Measurements from ENCODE around the gene SMARCD1.
"Not testable (repeated sequence)": the region's sequence is repeated elsewhere in the genome, so short reads cannot be mapped to it uniquely, and the experiment has no call there.

SMARCD1 gene

GRCh38 chr12:50079771-50080170, 5.4 kb upstream of the SMARCD1 start:
- H3K36me3 ChIP-seq (ENCODE audit: insufficient read depth, low read length), result no peaks in the 10 kb centered on the region
- no peaks in the 10 kb centered on the region for H3F3A ChIP-seq (ENCODE audit: insufficient read depth, low read length)
- no peak overlapping the region for H3K4me2 ChIP-seq (ENCODE audit: low read length)
- H3K27me3 ChIP-seq (ENCODE audit: insufficient read depth, low read length), result 0 out of 2 replicates have a peak, but pooled peaks cover 7% of the 10 kb centered on the region
- H2AFZ ChIP-seq (ENCODE audit: low read length), result no peak overlapping the region
- H3K4me1 ChIP-seq (ENCODE audit: insufficient read depth, low read length, severe bottlenecking), result peaks cover 5% of the 10 kb centered on the region
- no peaks in the 10 kb centered on the region for H3K79me2 ChIP-seq (ENCODE audit: insufficient read depth, low read length)
- H3K9me3 ChIP-seq (ENCODE audit: low read length), result no peaks in the 10 kb centered on the region
- no peak overlapping the region for H3K9ac ChIP-seq (ENCODE audit: low read length)
- no peaks in the 10 kb centered on the region for H4K20me1 ChIP-seq (ENCODE audit: insufficient read depth, low read length)
- H3K27ac ChIP-seq (ENCODE audit: low read depth, low read length, poor library complexity, severe bottlenecking), result no peak overlapping the region
- H3K4me3 ChIP-seq (ENCODE audit: low read depth, low read length, poor library complexity, severe bottlenecking), result no peak overlapping the region
- no peak for TF ChIP-seq EZH2 (IDR thresholded peaks at IDR 0.05; ENCODE audit: borderline replicate concordance, low read length)
- no peaks in the 10 kb centered on the region for H3K9me2 ChIP-seq (ENCODE audit: low read depth, low read length)

DNA sequence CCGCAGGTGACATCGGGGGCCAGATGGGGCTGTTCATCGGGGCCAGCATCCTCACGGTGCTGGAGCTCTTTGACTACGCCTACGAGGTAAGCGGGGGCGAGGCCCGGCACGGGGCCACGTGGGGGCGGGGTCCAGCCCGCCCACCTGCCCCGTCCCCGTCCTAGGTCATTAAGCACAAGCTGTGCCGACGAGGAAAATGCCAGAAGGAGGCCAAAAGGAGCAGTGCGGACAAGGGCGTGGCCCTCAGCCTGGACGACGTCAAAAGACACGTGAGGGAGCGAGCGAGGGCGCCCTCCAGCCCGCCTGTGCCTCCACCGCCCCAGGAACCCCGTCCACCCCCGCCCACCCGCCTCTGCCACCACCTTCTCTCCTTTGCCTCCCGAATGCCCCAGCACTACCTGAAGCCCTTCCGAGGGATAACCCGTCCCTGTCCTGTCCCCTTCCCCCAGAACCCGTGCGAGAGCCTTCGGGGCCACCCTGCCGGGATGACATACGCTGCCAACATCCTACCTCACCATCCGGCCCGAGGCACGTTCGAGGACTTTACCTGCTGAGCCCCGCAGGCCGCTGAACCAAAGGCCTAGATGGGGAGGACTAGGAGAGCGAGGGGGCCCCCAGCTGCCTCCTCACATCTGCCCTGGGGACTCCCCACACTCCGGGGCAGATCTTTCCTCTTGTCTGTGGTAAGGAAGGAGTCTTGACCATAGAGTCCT, 3.9 kb upstream of the SMARCD1 start:
- Histone ChIP-seq H3F3A (ENCODE audit: insufficient read depth, low read length) (no peaks in the 10 kb centered on the region), H3K4me2 (ENCODE audit: low read length) (no peak overlapping the region), H3K9me3 (ENCODE audit: low read length) (no peaks in the 10 kb centered on the region), H3K79me2 (ENCODE audit: insufficient read depth, low read length) (no peaks in the 10 kb centered on the region), H4K20me1 (ENCODE audit: insufficient read depth, low read length) (no peaks in the 10 kb centered on the region), H3K9ac (ENCODE audit: low read length) (no peak overlapping the region), H3K4me3 (ENCODE audit: low read depth, low read length, poor library complexity, severe bottlenecking) (no peak overlapping the region), H2AFZ (ENCODE audit: low read length) (no peak overlapping the region), H3K36me3 (ENCODE audit: insufficient read depth, low read length) (no peaks in the 10 kb centered on the region), H3K27me3 (ENCODE audit: insufficient read depth, low read length) (0 out of 2 replicates have a peak, but pooled peaks cover 7% of the 10 kb centered on the region), H3K9me2 (ENCODE audit: low read depth, low read length) (no peaks in the 10 kb centered on the region), H3K4me1 (ENCODE audit: insufficient read depth, low read length, severe bottlenecking) (peaks cover 10% of the 10 kb centered on the region), H3K27ac (ENCODE audit: low read depth, low read length, poor library complexity, severe bottlenecking) (no peak overlapping the region)
- TF ChIP-seq EZH2 (IDR thresholded peaks at IDR 0.05; ENCODE audit: borderline replicate concordance, low read length) (no peak), CTCF (IDR thresholded peaks at IDR 0.05; ENCODE audit: low read length) (no peak)

- Histone ChIP-seq H3K4me1 (ENCODE audit: insufficient read depth, low read length, severe bottlenecking) (peaks cover 10% of the 10 kb centered on the region), H3F3A (ENCODE audit: insufficient read depth, low read length) (no peaks in the 10 kb centered on the region), H3K36me3 (ENCODE audit: insufficient read depth, low read length) (peaks cover 13% of the 10 kb centered on the region; the same call in 1 of the 2 replicates), H3K4me3 (ENCODE audit: low read depth, low read length, poor library complexity, severe bottlenecking) (no peak overlapping the region), H3K9me3 (ENCODE audit: low read length) (no peaks in the 10 kb centered on the region), H3K9me2 (ENCODE audit: low read depth, low read length) (no peaks in the 10 kb centered on the region), H3K79me2 (ENCODE audit: insufficient read depth, low read length) (no peaks in the 10 kb centered on the region), H3K27ac (ENCODE audit: low read depth, low read length, poor library complexity, severe bottlenecking) (no peak overlapping the region), H3K4me2 (ENCODE audit: low read length) (no peak overlapping the region), H3K9ac (ENCODE audit: low read length) (no peak overlapping the region), H2AFZ (ENCODE audit: low read length) (no peak overlapping the region), H3K27me3 (ENCODE audit: insufficient read depth, low read length) (no peaks in the 10 kb centered on the region), H4K20me1 (ENCODE audit: insufficient read depth, low read length) (no peaks in the 10 kb centered on the region)
- TF ChIP-seq EZH2 (IDR thresholded peaks at IDR 0.05; ENCODE audit: borderline replicate concordance, low read length) (no peak), CTCF (IDR thresholded peaks at IDR 0.05; ENCODE audit: low read length) (no peak)
These were observed 2.5 kb upstream of the SMARCD1 start for GRCh38 chr12:50082644-50083043.

GRCh38 chr12:50083301-50083700, 1.8 kb upstream of the SMARCD1 start:
- no peak overlapping the region for H3K27ac ChIP-seq (ENCODE audit: low read depth, low read length, poor library complexity, severe bottlenecking)
- H3K79me2 ChIP-seq (ENCODE audit: insufficient read depth, low read length), result no peaks in the 10 kb centered on the region
- no peaks in the 10 kb centered on the region for H3K9me3 ChIP-seq (ENCODE audit: low read length)
- no peak overlapping the region for H3K4me2 ChIP-seq (ENCODE audit: low read length)
- H3K27me3 ChIP-seq (ENCODE audit: insufficient read depth, low read length), result no peaks in the 10 kb centered on the region
- H4K20me1 ChIP-seq (ENCODE audit: insufficient read depth, low read length), result no peaks in the 10 kb centered on the region
- peaks cover 10% of the 10 kb centered on the region for H3K4me1 ChIP-seq (ENCODE audit: insufficient read depth, low read length, severe bottlenecking)
- H3K4me3 ChIP-seq (ENCODE audit: low read depth, low read length, poor library complexity, severe bottlenecking), result no peak overlapping the region
- no peak overlapping the region for H2AFZ ChIP-seq (ENCODE audit: low read length)
- H3K9ac ChIP-seq (ENCODE audit: low read length), result no peak overlapping the region
- no peaks in the 10 kb centered on the region for H3K9me2 ChIP-seq (ENCODE audit: low read depth, low read length)
- peaks cover 18% of the 10 kb centered on the region; the same call in 1 of the 2 replicates for H3K36me3 ChIP-seq (ENCODE audit: insufficient read depth, low read length)
- TF ChIP-seq CTCF (IDR thresholded peaks at IDR 0.05; ENCODE audit: low read length) (no peak), EZH2 (IDR thresholded peaks at IDR 0.05; ENCODE audit: borderline replicate concordance, low read length) (no peak)
- no peaks in the 10 kb centered on the region for H3F3A ChIP-seq (ENCODE audit: insufficient read depth, low read length)

DNA sequence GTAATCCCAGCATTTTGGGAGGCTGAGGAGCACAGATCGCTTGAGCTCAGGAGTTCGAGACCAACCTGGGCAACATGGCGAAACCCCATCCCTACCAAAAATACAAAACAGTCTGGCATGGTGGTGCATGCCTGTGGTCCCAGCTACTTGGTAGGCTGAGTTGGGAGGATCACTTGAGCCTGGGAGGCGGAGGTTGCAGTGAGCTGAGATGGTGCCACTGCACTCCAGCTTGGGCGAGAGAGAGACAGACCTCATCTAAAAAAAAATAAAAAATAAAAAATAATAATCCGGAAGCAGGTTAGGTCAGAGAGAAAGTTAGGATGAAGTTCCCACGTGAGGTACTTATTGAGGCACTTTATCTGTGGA, 750 bp upstream of the SMARCD1 start:
- H3K79me2 ChIP-seq (ENCODE audit: insufficient read depth, low read length); H3K9me3 ChIP-seq (ENCODE audit: low read length); H4K20me1 ChIP-seq (ENCODE audit: insufficient read depth, low read length); H3K27me3 ChIP-seq (ENCODE audit: insufficient read depth, low read length); H3F3A ChIP-seq (ENCODE audit: insufficient read depth, low read length); H3K9me2 ChIP-seq (ENCODE audit: low read depth, low read length): not testable (repeated sequence)
- H2AFZ ChIP-seq (ENCODE audit: low read length), result peak overlapping the region; percentile 64; the same call in 1 of the 2 replicates
- peaks cover 26% of the 10 kb centered on the region for H3K36me3 ChIP-seq (ENCODE audit: insufficient read depth, low read length)
- peaks cover 10% of the 10 kb centered on the region for H3K4me1 ChIP-seq (ENCODE audit: insufficient read depth, low read length, severe bottlenecking)
- H3K27ac ChIP-seq (ENCODE audit: low read depth, low read length, poor library complexity, severe bottlenecking), result peak overlapping the region; percentile 82
- peak overlapping the region; percentile 93 for H3K4me2 ChIP-seq (ENCODE audit: low read length)
- peak overlapping the region; percentile 87 for H3K4me3 ChIP-seq (ENCODE audit: low read depth, low read length, poor library complexity, severe bottlenecking)
- peak overlapping the region; percentile 90 for H3K9ac ChIP-seq (ENCODE audit: low read length)
